H1 (cell line): ENCODE results near the gene ZNF695. TPM values are rescaled to one million over a fixed set of nuclear protein-coding genes. Genes with fewer than 3 reads are reported as not detected.

Source experiments
- CTCF ChIA-PET: fragments of 300-600 bp; sonication (Branson Sonifier 250); formaldehyde crosslinking; loops from one replicate; lab custom pipeline; 2021; ENCODE audit not compliant: partially characterized antibody; lab: Charles Lee
- POLR2A ChIA-PET: fragments of 300-600 bp; sonication (Branson Sonifier 250); formaldehyde crosslinking; loops from one replicate; lab custom pipeline; 2021; ENCODE audit warnings: inconsistent platforms; ENCODE audit not compliant: partially characterized antibody; lab: Charles Lee
- DNase-seq, 2 experiments: peaks; one replicate each; pipeline versions ENCODE4 v3.0.0 to v3.0.0-alpha.2; 2010 to 2022; ENCODE audit warnings: low spot score in 2 of 2, low read depth in 1 of 2, mixed read lengths in 1 of 2
- FAIRE-seq: peaks from 2 replicates; lab custom pipeline; 2011; peaks lifted over from hg19 to GRCh38; lab: Jason Lieb, UNC
- H2AFZ ChIP-seq: 2 replicates; pipeline ENCODE4 v1.8.1; 2012; ENCODE audit warnings: low read length, inconsistent platforms
- H2AK5ac ChIP-seq: 2 replicates; pipeline ENCODE4 v1.6.1; 2013; ENCODE audit warnings: low read depth, low read length
- H2BK120ac ChIP-seq: replicated peaks from 2 replicates; pipeline ENCODE3; 2013; ENCODE audit warnings: low read depth, low read length, inconsistent platforms
- H2BK12ac ChIP-seq: 2 replicates; pipeline ENCODE4 v1.6.1; 2013; ENCODE audit warnings: low read depth, low read length
- H2BK15ac ChIP-seq: 2 replicates; pipeline ENCODE4 v1.6.1; 2013; ENCODE audit warnings: low read length
- H2BK20ac ChIP-seq: 2 replicates; pipeline ENCODE4 v1.6.1; 2013; ENCODE audit warnings: low read length
- H2BK5ac ChIP-seq: 2 replicates; pipeline ENCODE4 v1.6.1; 2013; ENCODE audit warnings: low read depth, low read length
- H3K14ac ChIP-seq: 2 replicates; pipeline ENCODE4 v1.6.1; 2013; ENCODE audit warnings: inconsistent platforms; ENCODE audit not compliant: insufficient read length
- H3K18ac ChIP-seq: 2 replicates; pipeline ENCODE4 v1.6.1; 2013; ENCODE audit warnings: low read length; ENCODE audit errors: extremely low read depth
- H3K23ac ChIP-seq: 2 replicates; pipeline ENCODE4 v1.6.1; 2013; ENCODE audit warnings: inconsistent platforms; ENCODE audit not compliant: insufficient read length
- H3K23me2 ChIP-seq: 2 replicates; pipeline ENCODE4 v1.6.1; 2013; ENCODE audit warnings: low read depth, low read length
- H3K27ac ChIP-seq: 2 replicates; pipeline ENCODE4 v1.6.1; 2011; ENCODE audit warnings: low read depth, low read length, inconsistent platforms
- H3K27me3 ChIP-seq, 4 experiments: replicated peaks in 1 of 4; 1 replicate in 1 of 4; 2 replicates in 3 of 4; pipeline versions ENCODE4 v1.6.1 to v1.8.1; 2011 to 2013; ENCODE audit warnings: low read length in 3 of 4, mild to moderate bottlenecking in 3 of 4, inconsistent platforms in 2 of 4, mixed read lengths in 2 of 4, moderate library complexity in 1 of 4; ENCODE audit not compliant: control insufficient read depth in 3 of 4, insufficient read depth in 3 of 4; ENCODE audit errors: extremely low read depth in 1 of 4
- H3K36me3 ChIP-seq, 4 experiments: 2 replicates each; pipeline versions ENCODE4 v1.6.1 to v1.8.1; 2011 to 2013; ENCODE audit warnings: mild to moderate bottlenecking in 4 of 4, low read length in 3 of 4, moderate library complexity in 2 of 4, control low read depth in 1 of 4, inconsistent platforms in 1 of 4; ENCODE audit not compliant: insufficient read depth in 4 of 4, control insufficient read depth in 2 of 4
- H3K4ac ChIP-seq: replicated peaks from 2 replicates; pipeline ENCODE3; 2013; ENCODE audit warnings: low read length, low read depth, mixed read lengths, inconsistent platforms; ENCODE audit not compliant: insufficient read length
- H3K4me1 ChIP-seq, 4 experiments: replicated peaks in 1 of 4; 1 replicate in 1 of 4; 2 replicates in 3 of 4; pipeline versions ENCODE4 v1.6.1 to v1.8.1; 2011 to 2013; ENCODE audit warnings: low read length in 3 of 4, inconsistent platforms in 2 of 4, mixed read lengths in 1 of 4; ENCODE audit not compliant: insufficient read depth in 4 of 4, control insufficient read depth in 3 of 4
- H3K4me2 ChIP-seq, 2 experiments: 2 replicates each; pipeline versions ENCODE4 v1.6.1 to v1.8.1; 2011 to 2013; ENCODE audit warnings: low read depth in 2 of 2, low read length in 2 of 2, control low read depth in 1 of 2, inconsistent platforms in 1 of 2, mild to moderate bottlenecking in 1 of 2; ENCODE audit not compliant: insufficient read depth in 1 of 2
- H3K4me3 ChIP-seq, 4 experiments: fragments of 200-600, 300-600 bp in 1 of 4; sonication (generic), shearing (Covaris generic), sonication (Bioruptor Twin) in 1 of 4; 2 replicates each; pipeline versions ENCODE4 v1.5.1 to v1.8.1; 2011 to 2016; ENCODE audit warnings: low read length in 4 of 4, low read depth in 3 of 4, control low read depth in 2 of 4, inconsistent platforms in 2 of 4, mild to moderate bottlenecking in 2 of 4, mixed read lengths in 1 of 4, moderate library complexity in 1 of 4; ENCODE audit not compliant: insufficient read depth in 2 of 4; ENCODE audit errors: extremely low read depth in 1 of 4
- H3K56ac ChIP-seq: replicated peaks from 2 replicates; pipeline ENCODE3; 2013; ENCODE audit warnings: low read depth, mild to moderate bottlenecking, mixed read lengths, low read length, inconsistent platforms; ENCODE audit not compliant: insufficient read length
- H3K79me1 ChIP-seq: 2 replicates; pipeline ENCODE4 v1.6.1; 2013; ENCODE audit warnings: low read depth, low read length, control low read depth
- H3K79me2 ChIP-seq, 2 experiments: 2 replicates each; pipeline versions ENCODE4 v1.6.1 to v1.8.1; 2012 to 2013; ENCODE audit warnings: low read length in 2 of 2, mild to moderate bottlenecking in 2 of 2, inconsistent platforms in 1 of 2; ENCODE audit not compliant: insufficient read depth in 2 of 2, control insufficient read depth in 1 of 2
- H3K9ac ChIP-seq, 4 experiments: replicated peaks in 1 of 4; 1 replicate in 1 of 4; 2 replicates in 3 of 4; pipeline versions ENCODE4 v1.6.1 to v1.8.1; 2011 to 2013; ENCODE audit warnings: low read depth in 3 of 4, low read length in 3 of 4, control low read depth in 2 of 4, mild to moderate bottlenecking in 2 of 4, moderate library complexity in 2 of 4, inconsistent platforms in 1 of 4; ENCODE audit errors: extremely low read depth in 1 of 4
- H3K9me3 ChIP-seq, 2 experiments: 2 replicates each; pipeline versions ENCODE4 v1.6.1 to v1.8.1; 2012 to 2013; ENCODE audit warnings: mild to moderate bottlenecking in 2 of 2, moderate library complexity in 2 of 2, control low read depth in 1 of 2, inconsistent platforms in 1 of 2, low read depth in 1 of 2, low read length in 1 of 2, mixed read lengths in 1 of 2; ENCODE audit not compliant: insufficient read depth in 2 of 2
- H4K20me1 ChIP-seq, 2 experiments: replicated peaks in 1 of 2; 2 replicates each; pipeline versions ENCODE3 to v1.8.1; 2011 to 2013; ENCODE audit warnings: inconsistent platforms in 2 of 2, low read length in 2 of 2, mild to moderate bottlenecking in 1 of 2; ENCODE audit not compliant: insufficient read depth in 2 of 2, control insufficient read depth in 1 of 2
- H4K5ac ChIP-seq: 2 replicates; pipeline ENCODE4 v1.6.1; 2013; ENCODE audit warnings: low read length, low read depth, mixed read lengths, inconsistent platforms; ENCODE audit not compliant: insufficient read length
- H4K8ac ChIP-seq: 2 replicates; pipeline ENCODE4 v1.8.0; 2013; ENCODE audit warnings: mild to moderate bottlenecking, moderate library complexity, low read length, inconsistent platforms; ENCODE audit not compliant: insufficient read depth; ENCODE audit errors: extremely low read depth
- H4K91ac ChIP-seq: replicated peaks from 2 replicates; pipeline ENCODE3; 2013; ENCODE audit warnings: low read length, mixed read lengths, inconsistent platforms; ENCODE audit not compliant: insufficient read length
- ASH2L ChIP-seq: fragments of 200-600, 300-600 bp; sonication (generic); IDR thresholded peaks from one replicate; pipeline ENCODE4 v1.7.1; 2017; ENCODE audit warnings: low read length
- BCL11A ChIP-seq, 2 experiments: IDR thresholded peaks; one replicate each; pipeline ENCODE4 v1.6.1; 2011; ENCODE audit warnings: low read depth in 2 of 2, low read length in 2 of 2, mild to moderate bottlenecking in 2 of 2
- BRCA1 ChIP-seq: IDR thresholded peaks from 2 replicates; pipeline ENCODE4 v1.6.1; 2012; ENCODE audit warnings: low read depth, low read length, improper control_type of control experiment
- CEBPB ChIP-seq: IDR thresholded peaks from 2 replicates; pipeline ENCODE4 v1.6.1; 2012; ENCODE audit warnings: low read depth, low read length
- CHD1 ChIP-seq: IDR thresholded peaks from 2 replicates; pipeline ENCODE4 v1.6.1; 2012; ENCODE audit warnings: low read depth, low read length, improper control_type of control experiment
- CTBP2 ChIP-seq: IDR thresholded peaks from 2 replicates; pipeline ENCODE4 v1.7.0; 2011; ENCODE audit warnings: borderline replicate concordance, mild to moderate bottlenecking, moderate library complexity, mixed read lengths, low read length; ENCODE audit not compliant: insufficient read depth, insufficient read length
- GTF2F1 ChIP-seq: IDR thresholded peaks from 2 replicates; pipeline ENCODE4 v1.6.1; 2012; ENCODE audit warnings: low read depth, low read length, improper control_type of control experiment, borderline replicate concordance
- JUN ChIP-seq: IDR thresholded peaks from 2 replicates; pipeline ENCODE4 v1.6.1; 2011; ENCODE audit warnings: low read depth, mild to moderate bottlenecking, improper control_type of control experiment, low read length
- JUND ChIP-seq: IDR thresholded peaks from 2 replicates; pipeline ENCODE4 v1.6.1; 2011; ENCODE audit warnings: mild to moderate bottlenecking, improper control_type of control experiment, low read length
- RFX5 ChIP-seq: IDR thresholded peaks from 2 replicates; pipeline ENCODE4 v1.6.1; 2011; ENCODE audit warnings: low read depth, low read length, improper control_type of control experiment, borderline replicate concordance
- RNF2 ChIP-seq: fragments of 200-900, 300-1000 bp; sonication (generic); IDR thresholded peaks from 2 replicates; pipeline ENCODE4 v1.7.1; 2016; ENCODE audit warnings: borderline replicate concordance, low read depth, mild to moderate bottlenecking, antibody characterized with exemption, low read length; ENCODE audit not compliant: poor library complexity, severe bottlenecking; ENCODE audit errors: missing control alignments
- SIRT6 ChIP-seq: IDR thresholded peaks from one replicate; pipeline ENCODE4 v1.7.1; 2012; ENCODE audit warnings: low read length, inconsistent platforms
- SP2 ChIP-seq: IDR thresholded peaks from 2 replicates; pipeline ENCODE4 v1.6.1; 2012; ENCODE audit warnings: mild to moderate bottlenecking, low read length, inconsistent platforms
- TAF1 ChIP-seq: IDR thresholded peaks from 2 replicates; pipeline ENCODE4 v1.6.1; 2011; ENCODE audit warnings: mild to moderate bottlenecking, low read depth, low read length
- WGBS, 2 experiments: shearing (Covaris generic) in 1 of 2; methylation state at CpG; one replicate each; pipeline versions ENCODE4 v1.1.6 to v1.1.7; 2013 to 2015; ENCODE audit warnings: low lambda C conversion rate in 2 of 2, mixed read lengths in 2 of 2, inconsistent platforms in 1 of 2, low coverage in 1 of 2, missing lambda C conversion rate in 1 of 2; ENCODE audit not compliant: insufficient replicate concordance in 2 of 2, insufficient coverage in 1 of 2, insufficient read length in 1 of 2; ENCODE audit errors: extremely low coverage in 1 of 2, missing lambda C conversion rate in 1 of 2; 5-methylcytosine and 5-hydroxymethylcytosine counted together
- polyA plus RNA-seq, 7 experiments: library from polyadenylated mRNA; depleted of rRNA in 3 of 7; stranded (reverse) in 5 of 7; unstranded in 2 of 7; fragments of >200 nt in 5 of 7; fragments of 200-250 nt in 2 of 7; gene quantifications; 1 replicate in 5 of 7; 2 replicates in 1 of 7; 4 replicates in 1 of 7; pipeline versions ENCODE4 v1.2.1 to v1.2.3, GENCODE V29; 2011 to 2013; ENCODE audit warnings: missing spikeins in 2 of 7, mixed read lengths in 2 of 7
- total RNA-seq: library from RNA; stranded (reverse); fragmentation: NEBNext Ultra II Directional; extraction: Animal tissue kit (Norgen Biotek cat#: 25700); gene quantifications from 2 replicates; pipeline ENCODE4 v1.2.1, GENCODE V29; 2021

ZNF695 gene
- total and polyA plus RNA-seq, 2 of the 8 experiments (the other 6 are each of a cell fraction or from before 2014, with no cell fraction given), result 9.2 to 27.0 TPM

DNA sequence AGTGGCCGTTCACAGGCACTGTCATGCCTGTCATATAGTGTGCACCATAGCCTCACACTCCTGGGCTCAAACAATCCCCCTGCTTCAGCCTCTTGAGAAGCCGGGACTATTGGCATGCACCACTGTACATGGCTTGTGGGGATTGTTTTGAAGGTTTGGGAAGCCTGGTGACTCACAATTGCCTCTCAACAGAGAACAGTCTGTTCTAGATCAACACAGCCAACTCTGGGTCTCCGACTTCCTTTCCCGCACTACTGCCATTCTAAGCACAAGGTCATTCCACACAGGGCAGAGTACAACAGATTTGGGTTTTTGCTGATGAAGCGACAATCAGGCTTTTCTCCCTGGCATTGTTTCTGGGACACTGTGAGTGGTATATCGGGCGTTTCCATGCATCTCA lies 60.6 kb downstream of the ZNF695 start:
- Histone ChIP-seq H2AFZ (no peak overlapping the region), H3K18ac (no peak overlapping the region), H3K23me2 (no peaks in the 10 kb centered on the region), H3K79me1 (no peaks in the 10 kb centered on the region), H2BK20ac (no peak overlapping the region), H4K20me1 (no peaks in the 10 kb centered on the region), H4K91ac (no peak overlapping the region), H2BK15ac (no peak overlapping the region), H4K5ac (no peak overlapping the region), H3K56ac (no peak overlapping the region), H3K9me3 (no peaks in the 10 kb centered on the region), H2BK120ac (no peak overlapping the region), H3K4me1 (no peaks in the 10 kb centered on the region), H3K27ac (no peak overlapping the region), H2AK5ac (no peak overlapping the region), H4K8ac (no peak overlapping the region), H3K36me3 (peaks cover 0 to 11% (median 1%) of the 10 kb centered on the region in 4 experiments; a peak in 3 of 8 replicates), H2BK12ac (no peak overlapping the region), H3K4me3 (no peak overlapping the region), H3K27me3 (no peaks in the 10 kb centered on the region), H3K23ac (no peak overlapping the region), H3K4ac (no peak overlapping the region), H3K14ac (no peak overlapping the region), H3K9ac (no peak overlapping the region), H2BK5ac (no peak overlapping the region), H3K4me2 (no peak overlapping the region), H3K79me2 (no peaks in the 10 kb centered on the region)
- POLR2A ChIA-PET, result no interaction called here
- no peak for DNase-seq
- CTCF ChIA-PET, result no interaction called here
- WGBS, 2 experiments, result 95% methylated on average over 7 of the region's 7 CpGs; no CpG with 5 or more reads in 1 of the 2 experiments
- no peak for FAIRE-seq
- TF ChIP-seq JUN, result no peak
- no peak for TF ChIP-seq TAF1
- TF ChIP-seq CEBPB, result no peak
- no peak for TF ChIP-seq CHD1
- TF ChIP-seq RFX5, result no peak
- TF ChIP-seq RNF2, result no peak
- TF ChIP-seq CTBP2, result no peak
- TF ChIP-seq BRCA1, result no peak
- no peak for TF ChIP-seq SP2
- no peak for TF ChIP-seq SIRT6
- TF ChIP-seq ASH2L, result no peak
- no peak for TF ChIP-seq GTF2F1
- no peak for TF ChIP-seq JUND
- no peak for TF ChIP-seq BCL11A (IDR thresholded peaks at IDR 0.05; ENCODE audit: low read depth in 2 of 2, low read length in 2 of 2)
